Activated T-cell treated with anti-CD3 and anti-CD28 coated beads, Interleukin-2, amount 50 U/mL, for 72 hours (primary cell): ENCODE results near the gene COPE. TPM values are rescaled to one million over a fixed set of nuclear protein-coding genes. Genes with fewer than 3 reads are reported as not detected.
"Not testable (repeated sequence)": the region's sequence is repeated elsewhere in the genome, so short reads cannot be mapped to it uniquely, and the experiment has no call there.

Source experiments
- ATAC-seq, 2 donors: fragments of 150-1000 bp; cut with Tn5 transposase; replicated peaks in 1 of 2; 2 replicates each; pipeline ENCODE4 v1.10.0; 2021; ENCODE audit warnings: moderate library complexity in 2 of 2, mild to moderate bottlenecking in 1 of 2
- DNase-seq, 2 donors: peaks; one replicate each; pipeline ENCODE4 v3.0.0; 2021 to 2022; ENCODE audit warnings: mixed read lengths in 1 of 2
- H3K27ac Mint-ChIP-seq: one replicate; pipeline ENCODE4 v1.8.0; 2022; ENCODE audit warnings: mild to moderate bottlenecking, moderate library complexity, mixed read lengths
- H3K27me3 Mint-ChIP-seq: one replicate; pipeline ENCODE4 v1.8.0; 2022; ENCODE audit warnings: low read depth, mixed read lengths
- H3K36me3 Mint-ChIP-seq, 2 donors: one replicate each; pipeline ENCODE4 v1.8.0; 2022; ENCODE audit warnings: mixed read lengths in 2 of 2, mild to moderate bottlenecking in 1 of 2; ENCODE audit not compliant: insufficient read depth in 2 of 2
- H3K4me1 Mint-ChIP-seq: one replicate; pipeline ENCODE4 v1.8.0; 2022; ENCODE audit warnings: low read depth, mixed read lengths
- H3K4me3 Mint-ChIP-seq, 2 donors: one replicate each; pipeline ENCODE4 v1.8.0; 2022; ENCODE audit warnings: mild to moderate bottlenecking in 2 of 2, mixed read lengths in 2 of 2, moderate library complexity in 2 of 2
- H3K9me3 Mint-ChIP-seq, 2 donors: one replicate each; pipeline ENCODE4 v1.8.0; 2022; ENCODE audit warnings: mixed read lengths in 2 of 2
- total RNA-seq, 2 donors: library from RNA; stranded (reverse); gene quantifications; one replicate each; pipeline ENCODE4 v1.2.3, GENCODE V29; 2022

The COPE gene
- total RNA-seq, 2 donors from 2014 or later = 191 to 222 TPM

GRCh38 chr19:18931316-18932162 lies 12.4 kb upstream of the COPE start:
- peak overlapping the region in 1 of 2 donors; percentile 91 for H3K4me3 Mint-ChIP-seq
- no peaks in the 10 kb centered on the region for H3K9me3 Mint-ChIP-seq
- no peak overlapping the region for H3K27ac Mint-ChIP-seq
- peaks cover 5% of the 10 kb centered on the region for H3K4me1 Mint-ChIP-seq
- DNase-seq = no peak
- ATAC-seq = no peak
- no peaks in the 10 kb centered on the region for H3K36me3 Mint-ChIP-seq
- H3K27me3 Mint-ChIP-seq = peaks cover 11% of the 10 kb centered on the region

- Mint-ChIP-seq H3K27me3 (peaks cover 8% of the 10 kb centered on the region), H3K36me3 (peaks cover 0 to 9% of the 10 kb centered on the region in 2 donors), H3K4me1 (peaks cover 5% of the 10 kb centered on the region), H3K9me3 (no peaks in the 10 kb centered on the region), H3K27ac (no peak overlapping the region), H3K4me3 (no peak overlapping the region)
- DNase-seq = no peak
- ATAC-seq = no peak
These were observed 10.1 kb upstream of the COPE start for GRCh38 chr19:18929311-18929710.

- Mint-ChIP-seq H3K4me1 (peaks cover 5% of the 10 kb centered on the region), H3K9me3 (no peaks in the 10 kb centered on the region), H3K27me3 (no peaks in the 10 kb centered on the region), H3K27ac (no peak overlapping the region), H3K36me3 (peaks cover 0 to 11% of the 10 kb centered on the region in 2 donors), H3K4me3 (no peak overlapping the region)
- ATAC-seq = no peak
- no peak for DNase-seq
These were observed 9.0 kb upstream of the COPE start for GRCh38 chr19:18928018-18928805.

- Mint-ChIP-seq H3K27ac (no peak overlapping the region), H3K27me3 (no peaks in the 10 kb centered on the region), H3K36me3 (peaks cover 2 to 18% of the 10 kb centered on the region in 2 donors), H3K9me3 (no peaks in the 10 kb centered on the region), H3K4me3 (no peak overlapping the region), H3K4me1 (peaks cover 12% of the 10 kb centered on the region)
- no peak for DNase-seq
- no peak for ATAC-seq
These were observed 5.6 kb upstream of the COPE start for GRCh38 chr19:18924684-18925213.

GRCh38 chr19:18922228-18922985 lies 3.2 kb upstream of the COPE start:
- no peaks in the 10 kb centered on the region for H3K27me3 Mint-ChIP-seq
- peaks cover 4 to 21% of the 10 kb centered on the region in 2 donors for H3K36me3 Mint-ChIP-seq
- H3K9me3 Mint-ChIP-seq = no peaks in the 10 kb centered on the region
- ATAC-seq (no peak), DNase-seq (no peak)
- H3K4me3 Mint-ChIP-seq = no peak overlapping the region
- H3K27ac Mint-ChIP-seq = no peak overlapping the region
- H3K4me1 Mint-ChIP-seq = peaks cover 30% of the 10 kb centered on the region

- Mint-ChIP-seq H3K9me3 (no peaks in the 10 kb centered on the region), H3K36me3 (peaks cover 7 to 23% of the 10 kb centered on the region in 2 donors)
These were observed 2.4 kb upstream of the COPE start for GRCh38 chr19:18921593-18921992.

GRCh38 chr19:18920400-18920799 lies 1.2 kb upstream of the COPE start:
- Mint-ChIP-seq H3K4me3 (peak overlapping the region; percentile 94 to 97), H3K36me3 (peaks cover 7 to 24% of the 10 kb centered on the region in 2 donors), H3K9me3 (no peaks in the 10 kb centered on the region), H3K27ac (peak overlapping the region; percentile 91), H3K4me1 (peaks cover 37% of the 10 kb centered on the region), H3K27me3 (no peaks in the 10 kb centered on the region)
- ATAC-seq (no peak), DNase-seq (no peak)

More at GRCh38 chr19:18921593-18921992, 2.4 kb upstream of the COPE start:
- H3K27me3 Mint-ChIP-seq = no peaks in the 10 kb centered on the region
- H3K27ac Mint-ChIP-seq = no peak overlapping the region
- peak overlapping the region in 1 of 2 donors; percentile 57 for H3K4me3 Mint-ChIP-seq
- DNase-seq (no peak), ATAC-seq (no peak)
- peaks cover 37% of the 10 kb centered on the region for H3K4me1 Mint-ChIP-seq

- no peak for DNase-seq
- ATAC-seq = no peak
- Mint-ChIP-seq H3K36me3 (peaks cover 7 to 23% of the 10 kb centered on the region in 2 donors), H3K27me3 (no peaks in the 10 kb centered on the region), H3K4me1 (peaks cover 37% of the 10 kb centered on the region), H3K27ac (peak overlapping the region; percentile 91), H3K9me3 (no peaks in the 10 kb centered on the region), H3K4me3 (peak overlapping the region; percentile 94 to 97)
These were observed 670 bp upstream of the COPE start for GRCh38 chr19:18919900-18920214.

GRCh38 chr19:18917593-18917992 lies 1.6 kb downstream of the COPE start:
- DNase-seq, ATAC-seq, H3K27me3 Mint-ChIP-seq, H3K9me3 Mint-ChIP-seq: not testable (repeated sequence)
- Mint-ChIP-seq H3K36me3 (peaks cover 7 to 22% of the 10 kb centered on the region in 2 donors), H3K4me3 (peak overlapping the region; percentile 62 to 97), H3K27ac (peak overlapping the region; percentile 54), H3K4me1 (peaks cover 37% of the 10 kb centered on the region)

- DNase-seq = peak in 1 of 2 donors; percentile 41
- ATAC-seq = no peak
- Mint-ChIP-seq H3K4me1 (peaks cover 34% of the 10 kb centered on the region), H3K9me3 (no peaks in the 10 kb centered on the region), H3K27ac (peak overlapping the region; percentile 57), H3K36me3 (peaks cover 7 to 22% of the 10 kb centered on the region in 2 donors), H3K27me3 (no peaks in the 10 kb centered on the region), H3K4me3 (no peak overlapping the region)
These were observed 3.5 kb downstream of the COPE start for GRCh38 chr19:18915639-18916038.

GRCh38 chr19:18913466-18913865 lies 5.7 kb downstream of the COPE start:
- Mint-ChIP-seq H3K4me1 (peaks cover 18% of the 10 kb centered on the region), H3K36me3 (peaks cover 7 to 15% of the 10 kb centered on the region in 2 donors), H3K27me3 (no peaks in the 10 kb centered on the region), H3K27ac (no peak overlapping the region), H3K4me3 (no peak overlapping the region), H3K9me3 (no peaks in the 10 kb centered on the region)
- DNase-seq (no peak), ATAC-seq (peak in 1 of 2 donors; percentile 18)

- ATAC-seq (no peak), DNase-seq (no peak)
- no peaks in the 10 kb centered on the region for H3K9me3 Mint-ChIP-seq
- peaks cover 4 to 15% of the 10 kb centered on the region in 2 donors for H3K36me3 Mint-ChIP-seq
- peaks cover 12% of the 10 kb centered on the region for H3K4me1 Mint-ChIP-seq
- H3K27ac Mint-ChIP-seq = no peak overlapping the region
- no peak overlapping the region for H3K4me3 Mint-ChIP-seq
- H3K27me3 Mint-ChIP-seq = no peaks in the 10 kb centered on the region
These were observed 6.3 kb downstream of the COPE start for GRCh38 chr19:18912933-18913332.
